Fibroblast of lung (primary cell): Measurements from ENCODE around the gene ZNF76.

Experiments used
- CTCF ChIP-seq, 2 donors: IDR thresholded peaks in 1 of 2; conservative IDR thresholded peaks in 1 of 2; 1 replicate in 1 of 2; 2 replicates in 1 of 2; pipeline ENCODE4 v1.5.1; 2011 to 2012; ENCODE audit warnings: low read length in 2 of 2, control low read depth in 1 of 2, inconsistent platforms in 1 of 2, low read depth in 1 of 2, mild to moderate bottlenecking in 1 of 2
- EZH2 ChIP-seq: IDR thresholded peaks from 2 replicates; pipeline ENCODE4 v1.5.1; 2012; ENCODE audit warnings: low read length, control low read depth, mild to moderate bottlenecking; ENCODE audit errors: missing control alignments

GRCh38 chr6:35214869-35215664 lies 44.5 kb upstream of the ZNF76 start:
- TF ChIP-seq CTCF (conservative IDR thresholded peaks at IDR 0.05 in 1 of 2, IDR thresholded peaks at IDR 0.05 in 1 of 2; ENCODE audit: low read depth in 1 of 2, low read length in 2 of 2) (no peak), EZH2 (no peak)
